GM12873 (cell line): ENCODE measurements around the gene ERN2.

Source experiments
- CTCF ChIP-seq: IDR thresholded peaks from 2 replicates; pipeline ENCODE4 v1.5.1; 2012; ENCODE audit warnings: low read depth, mild to moderate bottlenecking, moderate library complexity, low read length, control low read depth; ENCODE audit not compliant: insufficient read depth; ENCODE audit errors: missing control alignments

Gene ERN2

GRCh38 chr16:23712976-23713375 lies at the start of gene ERN2:
Gene ERN2, minus strand, starts transcription at chr16:23713222. Its CDS starts 35 bp downstream, at chr16:23713187.
- TF ChIP-seq CTCF, result no peak

- TF ChIP-seq CTCF, result no peak
Measured at GRCh38 chr16:23757937-23758619, 45.1 kb upstream of the ERN2 start.

- TF ChIP-seq CTCF, result no peak
Measured at GRCh38 chr16:23757116-23757515, 44.1 kb upstream of the ERN2 start.

- no peak for TF ChIP-seq CTCF
Measured at GRCh38 chr16:23755484-23755809, 42.4 kb upstream of the ERN2 start.

GRCh38 chr16:23754594-23755483 lies 41.8 kb upstream of the ERN2 start, which contains the start of gene CHP2:
Gene CHP2, plus strand, starts transcription at chr16:23755026. Its CDS starts 24 bp downstream, at chr16:23755050.
- no peak for TF ChIP-seq CTCF

DNA sequence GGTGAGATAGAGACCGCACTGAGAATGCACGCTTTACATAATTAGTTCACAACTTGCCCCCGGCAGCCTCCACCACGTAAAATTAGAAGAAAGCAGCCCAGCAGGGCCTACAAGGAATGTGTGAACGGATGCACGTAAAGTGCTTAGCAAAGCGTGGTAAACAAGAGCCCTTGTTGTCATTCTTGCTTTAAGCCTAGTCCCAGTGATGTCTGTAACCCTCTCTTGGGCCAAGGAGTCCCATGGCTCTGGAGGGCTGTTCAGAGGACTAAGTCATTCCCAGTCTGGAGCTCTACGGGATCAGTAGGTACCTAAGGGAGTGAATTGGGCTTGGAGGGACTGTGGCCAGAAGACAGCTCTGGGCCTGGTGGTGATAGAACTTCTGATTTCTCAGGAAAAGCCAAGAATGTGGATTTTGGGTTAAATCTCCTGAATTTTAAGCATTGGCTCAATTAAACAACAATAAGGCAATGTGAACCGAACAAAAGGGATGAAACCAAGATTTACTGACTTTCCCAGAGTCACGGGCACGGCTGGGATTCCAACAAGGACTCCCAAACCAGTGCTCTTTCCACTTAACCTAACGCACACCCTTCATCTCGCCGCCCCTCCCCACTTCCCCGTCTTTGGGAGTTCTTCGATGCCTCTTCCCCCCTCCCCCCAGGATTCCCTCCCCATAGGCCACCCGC lies 41.0 kb upstream of the ERN2 start:
- no peak for TF ChIP-seq CTCF

DNA sequence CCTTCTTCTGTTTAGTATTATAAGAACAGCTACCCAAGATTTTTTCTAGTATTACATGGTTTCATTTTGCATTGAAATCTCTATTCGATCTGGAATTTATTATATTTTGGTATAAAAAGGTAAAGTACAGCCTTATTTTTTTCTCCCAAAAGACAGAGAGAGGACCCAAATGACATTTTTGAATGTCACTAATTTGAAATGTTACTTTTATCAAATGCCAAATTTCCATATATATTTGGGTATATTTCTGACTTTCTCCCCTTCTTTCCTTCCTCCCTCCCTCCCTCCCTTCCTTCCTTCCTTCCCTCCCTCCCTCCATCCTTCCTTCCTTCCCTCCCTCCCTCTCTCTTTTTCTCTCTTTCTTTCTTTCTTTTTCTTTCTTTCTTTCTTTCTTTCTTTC lies 35.6 kb upstream of the ERN2 start:
- no peak for TF ChIP-seq CTCF
